8988T (cell line): ENCODE data around the gene NPEPPS.

Source experiments
- DNase-seq: peaks from one replicate; pipeline ENCODE4 v3.0.0; 2011

NPEPPS gene

GRCh38 chr17:47634870-47635269 is 104.0 kb downstream of the NPEPPS start:
- no peak for DNase-seq

- no peak for DNase-seq
These were observed 104.8 kb downstream of the NPEPPS start for GRCh38 chr17:47635734-47636133.

- DNase-seq: no peak
These were observed 105.5 kb downstream of the NPEPPS start for GRCh38 chr17:47636273-47637030.

GRCh38 chr17:47638903-47639302 is 108.0 kb downstream of the NPEPPS start:
- DNase-seq: no peak

GRCh38 chr17:47640076-47640475 is 109.2 kb downstream of the NPEPPS start:
- no peak for DNase-seq

- no peak for DNase-seq
These were observed 110.3 kb downstream of the NPEPPS start for GRCh38 chr17:47641202-47641601.

- no peak for DNase-seq
These were observed 112.2 kb downstream of the NPEPPS start for GRCh38 chr17:47643116-47643515.

GRCh38 chr17:47644324-47644723 is 113.4 kb downstream of the NPEPPS start:
- no peak for DNase-seq

GRCh38 chr17:47649153-47649971 is 118.5 kb downstream of the NPEPPS start, which contains the start of gene KPNB1:
Gene KPNB1, plus strand, starts transcription at chr17:47649919. Its CDS starts 326 bp downstream, at chr17:47650245.
- peak; percentile 79 for DNase-seq

- no peak for DNase-seq
These were observed 119.1 kb downstream of the NPEPPS start for GRCh38 chr17:47649972-47650524.

- DNase-seq: peak; percentile 90
These were observed 119.9 kb downstream of the NPEPPS start for GRCh38 chr17:47650525-47651522.

- DNase-seq: no peak
These were observed 120.8 kb downstream of the NPEPPS start for GRCh38 chr17:47651704-47652103.

- no peak for DNase-seq
These were observed 121.7 kb downstream of the NPEPPS start for GRCh38 chr17:47652570-47652969.

- DNase-seq: no peak
These were observed 122.5 kb downstream of the NPEPPS start for GRCh38 chr17:47653442-47653841.

- DNase-seq: no peak
These were observed 124.1 kb downstream of the NPEPPS start for GRCh38 chr17:47654991-47655390.

- DNase-seq: no peak
These were observed 129.2 kb downstream of the NPEPPS start for GRCh38 chr17:47660064-47660492.

GRCh38 chr17:47663912-47664623 is 133.2 kb downstream of the NPEPPS start:
- no peak for DNase-seq

- no peak for DNase-seq
These were observed 133.7 kb downstream of the NPEPPS start for GRCh38 chr17:47664624-47664941.

- no peak for DNase-seq
These were observed 134.7 kb downstream of the NPEPPS start for GRCh38 chr17:47665655-47666054.

- DNase-seq: no peak
These were observed 138.2 kb downstream of the NPEPPS start for GRCh38 chr17:47669081-47669480.

GRCh38 chr17:47670064-47670463 is 139.2 kb downstream of the NPEPPS start:
- DNase-seq: no peak
